Duodenal mucosa (tissue), 2 donors: ENCODE measurements around the gene MYOZ3.

Source experiments
- H3K27ac ChIP-seq: one replicate; pipeline ENCODE4 v1.7.0; 2013; ENCODE audit warnings: low read depth, low read length
- H3K27me3 ChIP-seq, 2 donors: one replicate each; pipeline ENCODE4 v1.7.0; 2013; ENCODE audit warnings: low read length in 2 of 2, control low read depth in 1 of 2; ENCODE audit not compliant: insufficient read depth in 2 of 2, control insufficient read depth in 1 of 2
- H3K36me3 ChIP-seq, 2 donors: one replicate each; pipeline ENCODE4 v1.7.0; 2013; ENCODE audit warnings: low read length in 2 of 2, control low read depth in 1 of 2; ENCODE audit not compliant: insufficient read depth in 2 of 2, control insufficient read depth in 1 of 2
- H3K4me1 ChIP-seq, 2 donors: one replicate each; pipeline ENCODE4 v1.7.0; 2013; ENCODE audit warnings: low read length in 2 of 2, control low read depth in 1 of 2; ENCODE audit not compliant: insufficient read depth in 2 of 2, control insufficient read depth in 1 of 2
- H3K4me3 ChIP-seq, 2 donors: one replicate each; pipeline ENCODE4 v1.7.0; 2013; ENCODE audit warnings: low read length in 2 of 2, low read depth in 1 of 2
- H3K9ac ChIP-seq, 2 donors: one replicate each; pipeline ENCODE4 v1.7.0; 2013; ENCODE audit warnings: low read length in 2 of 2, low read depth in 1 of 2
- H3K9me3 ChIP-seq, 2 donors: one replicate each; pipeline ENCODE4 v1.7.0; 2013; ENCODE audit warnings: low read length in 2 of 2, control low read depth in 1 of 2; ENCODE audit not compliant: control insufficient read depth in 1 of 2

The MYOZ3 gene

DNA sequence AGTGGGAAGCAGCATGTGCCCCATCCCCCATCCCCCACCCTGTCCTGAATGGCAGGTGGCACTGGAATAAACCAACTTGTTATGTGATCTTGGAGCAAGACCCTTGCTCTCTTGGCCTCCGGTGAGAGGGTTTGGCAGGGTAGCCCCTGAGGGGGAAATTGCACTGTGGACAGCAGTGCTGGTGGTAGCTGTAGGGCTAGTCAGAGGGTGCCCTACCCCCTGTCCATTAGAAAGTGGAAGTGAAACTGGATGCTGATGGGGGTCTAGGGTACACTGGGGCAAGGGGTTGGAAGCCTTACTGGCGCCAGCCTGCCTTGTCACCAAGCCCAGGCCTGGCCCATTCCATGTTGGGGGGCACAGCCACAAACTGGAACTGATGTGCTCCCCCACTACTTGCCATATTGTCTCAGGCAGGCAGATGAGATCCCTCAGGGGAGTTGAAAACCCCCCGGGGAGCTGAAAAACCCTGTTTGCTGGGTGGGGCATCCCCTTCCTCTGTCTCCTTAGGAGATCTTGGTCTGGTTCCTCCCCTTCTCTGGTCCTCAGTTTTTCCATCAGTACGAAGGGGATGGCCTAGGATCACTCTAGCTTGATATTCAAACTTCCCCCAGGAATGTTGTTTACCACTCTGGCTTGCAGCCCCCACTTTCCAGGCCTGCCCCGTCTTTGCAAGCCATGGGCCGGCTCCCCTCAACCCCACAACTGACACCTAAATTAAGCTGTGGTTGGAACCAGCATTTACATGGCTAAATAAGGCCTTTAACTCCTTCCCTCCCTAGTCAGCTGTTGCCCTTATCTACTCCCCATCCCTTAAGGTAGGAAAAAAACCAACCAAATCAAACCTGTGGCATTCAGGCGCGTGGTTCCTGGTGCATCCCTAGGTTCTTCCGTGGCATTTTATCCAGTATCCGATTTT, 35.0 kb upstream of the MYOZ3 start:
- H3K4me1 ChIP-seq, result peaks cover 41 to 47% of the 10 kb centered on the region in 2 donors
- peak overlapping the region; percentile 82 for H3K27ac ChIP-seq
- H3K4me3 ChIP-seq, result peak overlapping the region; percentile 71 to 82
- H3K9me3 ChIP-seq, result no peaks in the 10 kb centered on the region
- H3K36me3 ChIP-seq, result peaks cover 0 to 19% of the 10 kb centered on the region in 2 donors
- H3K27me3 ChIP-seq, result no peaks in the 10 kb centered on the region
- H3K9ac ChIP-seq, result peak overlapping the region; percentile 76 to 77

DNA sequence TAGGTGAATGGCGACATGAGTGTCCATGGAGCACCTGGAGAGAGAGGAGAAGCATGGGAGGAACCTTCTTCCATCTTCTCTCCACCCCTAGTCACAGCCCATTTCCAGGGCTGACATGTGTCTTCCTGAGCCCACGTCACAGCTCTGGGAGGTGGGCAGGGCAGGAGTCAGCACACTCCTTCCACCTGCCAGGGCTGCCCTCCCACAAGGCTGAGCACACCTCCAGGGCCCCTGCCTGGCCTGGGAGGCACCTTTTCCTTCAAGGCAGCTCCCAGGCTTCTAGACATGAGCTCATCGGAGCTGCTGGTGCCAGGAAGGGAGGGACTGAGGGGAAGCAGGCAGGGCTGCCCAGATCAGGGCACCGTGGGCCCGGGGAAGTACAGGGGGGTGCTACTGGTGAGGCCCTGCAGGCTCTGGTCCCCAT, 34.2 kb upstream of the MYOZ3 start:
- Histone ChIP-seq H3K36me3 (peaks cover 0 to 19% of the 10 kb centered on the region in 2 donors), H3K27ac (peak overlapping the region; percentile 62), H3K9me3 (no peaks in the 10 kb centered on the region), H3K27me3 (no peaks in the 10 kb centered on the region), H3K4me3 (peak overlapping the region; percentile 71 to 82), H3K4me1 (peaks cover 41 to 47% of the 10 kb centered on the region in 2 donors), H3K9ac (peak overlapping the region; percentile 76 to 77)

DNA sequence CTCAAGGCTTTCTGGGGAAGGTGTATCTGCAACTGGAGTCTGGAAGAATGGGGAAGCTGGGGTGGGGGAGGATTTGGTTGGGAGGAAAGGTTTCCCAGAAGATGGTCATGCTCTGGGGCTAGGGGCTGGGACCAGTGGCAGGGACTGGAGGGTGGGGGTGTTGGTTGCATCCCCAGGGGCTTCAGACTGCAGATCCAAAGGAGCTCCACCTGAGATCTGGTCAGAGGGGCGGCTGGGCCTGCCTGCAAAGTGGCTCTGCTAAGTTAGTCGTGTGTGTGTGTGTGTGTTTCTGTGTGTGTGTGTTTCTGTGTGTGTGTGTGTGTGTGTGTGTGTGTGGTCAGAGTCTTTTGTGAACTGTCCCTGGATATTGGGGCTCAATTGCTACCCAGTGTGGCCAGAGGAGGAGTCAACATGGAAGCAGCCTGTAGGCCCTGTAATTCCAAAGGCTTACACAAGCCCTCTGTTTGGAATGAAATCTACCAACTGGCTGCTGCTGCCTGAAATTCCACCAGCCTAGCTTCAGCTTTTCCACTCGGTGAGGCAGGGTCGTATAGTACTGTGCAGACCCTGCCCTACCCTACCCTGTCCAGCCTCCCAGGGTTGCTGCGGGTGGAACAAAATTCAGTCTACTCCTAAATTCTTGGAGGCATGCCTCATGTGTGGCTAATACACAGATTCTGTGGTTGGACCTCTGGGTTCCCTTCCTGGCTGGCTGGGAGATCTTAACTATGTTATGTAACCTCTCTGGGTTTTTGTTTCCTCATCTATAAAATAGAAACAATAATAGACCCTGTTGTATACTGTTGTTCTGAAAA, 33.1 kb upstream of the MYOZ3 start:
- Histone ChIP-seq H3K9me3 (no peaks in the 10 kb centered on the region), H3K27ac (no peak overlapping the region), H3K27me3 (no peaks in the 10 kb centered on the region), H3K9ac (no peak overlapping the region), H3K36me3 (peaks cover 0 to 13% of the 10 kb centered on the region in 2 donors), H3K4me3 (no peak overlapping the region), H3K4me1 (peaks cover 38 to 47% of the 10 kb centered on the region in 2 donors)

DNA sequence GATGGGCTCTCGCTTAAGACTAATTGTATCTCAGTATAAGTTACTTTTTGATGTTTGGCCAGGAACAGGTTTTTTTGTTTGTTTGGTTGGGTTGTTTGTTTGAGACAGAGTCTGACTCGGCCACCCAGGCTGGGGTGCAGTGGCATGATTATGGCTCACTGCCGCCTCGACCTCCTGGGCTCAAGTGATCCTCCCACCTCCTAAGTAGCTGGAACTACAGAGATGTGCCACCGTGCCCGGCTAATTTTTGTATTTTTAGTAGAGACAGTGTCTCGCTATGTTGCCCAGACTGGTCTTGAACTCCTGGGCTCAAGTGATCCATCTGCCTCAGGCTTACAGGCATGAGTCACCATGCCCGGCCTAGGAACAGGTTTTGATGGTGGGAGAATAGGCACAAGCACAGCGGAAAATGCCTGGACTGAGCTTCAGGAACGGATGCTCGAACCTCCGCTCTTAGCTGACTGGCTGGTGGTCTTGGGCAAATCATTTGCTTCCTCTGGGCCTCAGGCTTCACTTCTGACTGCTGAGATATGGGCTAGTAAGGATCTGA, 32.0 kb upstream of the MYOZ3 start:
- Histone ChIP-seq H3K9me3 (no peaks in the 10 kb centered on the region), H3K4me3 (no peak overlapping the region), H3K27me3 (no peaks in the 10 kb centered on the region), H3K36me3 (peaks cover 0 to 13% of the 10 kb centered on the region in 2 donors), H3K27ac (no peak overlapping the region), H3K4me1 (peaks cover 32 to 38% of the 10 kb centered on the region in 2 donors), H3K9ac (no peak overlapping the region)

DNA sequence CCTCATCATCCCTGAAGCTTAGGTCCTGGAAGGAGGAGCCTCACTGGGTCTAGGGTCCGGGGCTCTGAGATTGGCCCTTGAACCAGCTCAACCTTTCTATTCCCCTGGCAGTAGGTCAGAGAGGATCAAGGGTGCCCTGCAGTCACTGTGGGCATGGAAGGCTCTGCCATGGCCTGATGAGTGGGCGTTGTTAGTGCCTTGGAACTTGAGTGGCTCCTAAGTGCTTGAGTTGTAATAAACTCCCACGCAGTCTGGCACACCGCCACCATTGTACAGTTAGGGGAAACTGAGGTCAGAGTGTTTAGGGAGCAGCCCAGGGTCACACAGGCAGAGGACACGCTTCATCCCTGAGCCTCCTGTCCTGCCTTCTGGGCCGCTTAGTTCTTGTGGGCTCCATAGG, 31.0 kb upstream of the MYOZ3 start:
- H3K27me3 ChIP-seq, result no peaks in the 10 kb centered on the region
- no peaks in the 10 kb centered on the region for H3K9me3 ChIP-seq
- no peak overlapping the region for H3K9ac ChIP-seq
- H3K36me3 ChIP-seq, result peaks cover 0 to 19% of the 10 kb centered on the region in 2 donors
- no peak overlapping the region for H3K4me3 ChIP-seq
- no peak overlapping the region for H3K27ac ChIP-seq
- peaks cover 28 to 34% of the 10 kb centered on the region in 2 donors for H3K4me1 ChIP-seq

DNA sequence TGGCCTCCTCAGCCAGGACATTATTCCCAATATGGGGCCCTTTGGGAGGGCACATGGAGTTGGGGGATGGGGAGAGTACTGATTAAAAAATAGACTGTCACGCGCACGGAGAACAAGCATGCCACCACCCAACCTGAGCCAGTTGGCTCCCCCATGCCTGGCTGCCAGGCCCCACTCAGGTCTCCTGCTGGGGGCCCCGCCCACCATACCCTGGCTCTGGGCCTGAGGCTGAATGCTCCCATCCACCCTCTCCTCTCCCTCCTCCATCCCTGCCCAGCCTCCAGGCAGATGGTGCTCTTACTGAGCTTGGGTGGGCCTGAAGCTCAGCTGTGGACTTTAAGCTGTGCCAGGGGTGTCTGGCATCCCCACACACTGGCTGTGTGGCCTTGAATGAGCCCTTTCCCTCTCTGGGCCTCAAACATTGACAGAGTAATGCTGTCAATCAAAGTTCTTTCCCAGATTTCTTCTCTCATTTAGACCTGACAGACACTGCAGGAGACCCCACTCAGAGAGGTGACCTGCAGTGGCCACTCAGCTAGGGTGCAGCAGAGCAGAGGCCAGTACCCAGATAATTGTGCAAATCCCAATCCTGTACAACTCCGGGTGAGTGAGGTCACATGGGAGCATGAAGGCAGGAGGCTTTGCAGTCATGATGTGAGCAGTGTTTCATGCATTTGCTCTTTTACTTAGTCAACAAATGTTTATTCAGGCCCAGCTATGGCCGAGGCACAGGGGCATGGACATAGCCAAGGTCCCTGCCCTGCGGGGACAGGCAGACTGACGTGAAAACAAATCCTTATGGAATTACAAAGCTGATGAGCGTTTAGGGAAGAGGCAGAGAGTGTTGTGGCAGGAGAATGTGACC, 30.4 kb upstream of the MYOZ3 start:
- Histone ChIP-seq H3K27ac (no peak overlapping the region), H3K9ac (no peak overlapping the region)

DNA sequence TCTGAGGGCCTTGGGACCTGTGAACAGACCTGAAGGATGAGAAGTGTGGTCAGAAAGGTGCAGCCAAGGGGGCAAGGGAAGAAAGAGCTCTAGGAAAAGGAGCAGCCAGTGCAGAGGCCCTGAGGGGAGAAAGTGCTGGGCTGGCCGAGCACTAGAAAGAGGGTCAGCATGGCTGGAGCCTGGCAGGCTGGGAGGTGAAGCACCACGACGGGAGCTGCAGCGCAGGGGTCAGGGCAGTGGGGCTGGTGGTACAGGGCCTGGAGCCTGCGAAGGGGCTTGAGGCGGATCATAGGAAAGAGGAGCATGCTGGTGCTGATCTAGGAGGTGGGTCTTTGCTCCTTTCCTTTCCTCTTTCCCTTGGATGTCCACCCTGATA, 29.7 kb upstream of the MYOZ3 start:
- H3K9me3 ChIP-seq, result no peaks in the 10 kb centered on the region
- H3K9ac ChIP-seq, result no peak overlapping the region
- peaks cover 3 to 20% of the 10 kb centered on the region in 2 donors for H3K36me3 ChIP-seq
- no peaks in the 10 kb centered on the region for H3K27me3 ChIP-seq
- no peak overlapping the region for H3K27ac ChIP-seq
- H3K4me1 ChIP-seq, result peaks cover 25 to 26% of the 10 kb centered on the region in 2 donors
- no peak overlapping the region for H3K4me3 ChIP-seq

More for the DNA sequence above, 30.4 kb upstream of the MYOZ3 start:
- Histone ChIP-seq H3K9me3 (no peaks in the 10 kb centered on the region), H3K4me3 (no peak overlapping the region), H3K27me3 (no peaks in the 10 kb centered on the region), H3K36me3 (peaks cover under 1 to 20% of the 10 kb centered on the region in 2 donors), H3K4me1 (peaks cover 27 to 29% of the 10 kb centered on the region in 2 donors)

DNA sequence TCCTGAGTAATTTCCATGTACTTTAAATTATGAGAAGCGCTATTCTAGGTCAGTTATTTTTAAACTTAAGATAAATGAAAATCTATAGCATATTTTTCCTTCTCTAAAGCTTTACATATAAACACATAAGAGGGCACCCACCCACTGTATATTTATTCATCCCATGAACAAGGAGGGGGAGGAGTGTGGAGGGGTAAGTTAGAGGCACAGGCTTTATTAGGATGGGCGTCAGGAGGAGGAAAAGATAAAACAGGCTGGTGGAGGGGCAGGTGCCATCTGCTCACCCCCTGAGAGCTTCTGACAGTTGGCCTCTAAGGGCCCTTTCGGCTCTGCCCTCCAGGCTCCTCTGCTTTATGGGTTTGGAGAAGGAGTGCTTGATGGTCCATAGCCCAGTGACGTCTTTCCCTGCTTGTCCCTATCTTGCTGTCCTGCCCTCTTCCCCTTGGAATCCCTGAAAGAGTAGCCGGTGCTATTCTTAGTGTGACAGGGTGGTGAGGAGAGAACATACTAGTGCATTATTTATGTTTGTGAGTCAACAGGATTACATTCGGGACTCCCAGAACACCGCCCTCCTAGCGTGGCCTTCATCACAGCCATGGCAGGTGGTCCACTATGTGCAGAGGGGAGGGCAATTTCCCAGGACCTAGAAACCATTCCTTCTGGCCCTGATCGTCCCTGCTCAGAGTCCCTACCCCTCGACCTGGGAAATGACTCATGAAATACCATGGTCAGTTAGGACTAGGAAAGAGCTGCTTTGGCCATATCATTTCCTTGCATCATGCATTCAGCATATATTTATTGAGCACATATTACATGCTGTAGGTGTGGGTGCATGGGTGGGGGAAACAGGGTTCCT, 28.5 kb upstream of the MYOZ3 start:
- no peak overlapping the region for H3K4me3 ChIP-seq
- H3K27ac ChIP-seq, result no peak overlapping the region

DNA sequence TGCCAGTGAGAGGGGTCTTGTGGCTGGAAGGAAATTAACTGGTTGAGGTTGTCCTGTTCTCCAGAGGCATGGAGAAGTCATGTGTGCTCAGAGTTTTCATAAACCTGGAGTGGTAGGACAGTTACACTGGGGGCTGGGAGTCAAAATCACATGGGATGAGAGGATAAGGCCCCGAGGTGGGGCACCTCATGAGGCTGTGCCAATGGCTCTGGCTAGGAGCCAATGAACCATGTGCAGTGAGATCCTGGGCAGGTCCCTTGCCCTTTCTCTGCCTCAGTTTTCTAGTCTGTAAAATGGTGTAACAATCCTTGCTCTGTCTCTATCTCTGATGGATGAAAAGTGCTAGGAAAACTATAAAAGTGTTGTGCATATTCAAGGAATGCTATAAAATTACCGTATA, 27.6 kb upstream of the MYOZ3 start:
- Histone ChIP-seq H3K27me3 (no peaks in the 10 kb centered on the region), H3K9me3 (no peaks in the 10 kb centered on the region), H3K27ac (no peak overlapping the region), H3K36me3 (peaks cover 3 to 20% of the 10 kb centered on the region in 2 donors), H3K4me3 (no peak overlapping the region), H3K4me1 (peaks cover 12 to 21% of the 10 kb centered on the region in 2 donors), H3K9ac (no peak overlapping the region)

More for the DNA sequence above, 28.5 kb upstream of the MYOZ3 start:
- Histone ChIP-seq H3K36me3 (peaks cover 3 to 20% of the 10 kb centered on the region in 2 donors), H3K9ac (no peak overlapping the region), H3K27me3 (no peaks in the 10 kb centered on the region), H3K9me3 (no peaks in the 10 kb centered on the region), H3K4me1 (peaks cover 14 to 18% of the 10 kb centered on the region in 2 donors)
